Activated CD4-positive, alpha-beta T cell treated with anti-CD3 and anti-CD28 coated beads for 1 hour (primary cell): ENCODE measurements around the gene NNMT.
"Not testable (repeated sequence)": the region's sequence is repeated elsewhere in the genome, so short reads cannot be mapped to it uniquely, and the experiment has no call there.

Experiments
- DNase-seq: peaks from one replicate; pipeline ENCODE4 v3.0.0-alpha.2; 2020

NNMT gene

DNA sequence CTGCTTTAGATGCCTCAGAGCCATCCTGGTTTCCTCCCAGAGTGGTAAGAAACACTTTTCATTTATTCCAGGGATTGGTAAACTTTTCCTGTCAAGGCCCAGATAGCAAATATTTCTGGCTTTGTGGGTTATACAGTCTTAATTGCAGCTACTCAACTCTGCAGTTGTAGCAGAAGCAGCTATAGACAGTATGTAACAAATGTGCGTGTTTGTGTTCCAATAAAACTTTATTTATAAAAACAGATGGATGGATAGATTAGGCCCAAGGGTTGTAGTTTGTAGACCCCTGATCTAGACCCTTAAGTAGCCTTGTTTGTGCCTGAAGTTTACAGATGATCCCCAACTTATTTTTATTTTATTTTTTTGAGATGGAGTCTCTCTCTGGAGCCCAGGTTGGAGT lies 17.9 kb downstream of the NNMT start:
- DNase-seq: no peak

GRCh38 chr11:114315749-114316368 lies 19.7 kb downstream of the NNMT start:
- no peak for DNase-seq

DNA sequence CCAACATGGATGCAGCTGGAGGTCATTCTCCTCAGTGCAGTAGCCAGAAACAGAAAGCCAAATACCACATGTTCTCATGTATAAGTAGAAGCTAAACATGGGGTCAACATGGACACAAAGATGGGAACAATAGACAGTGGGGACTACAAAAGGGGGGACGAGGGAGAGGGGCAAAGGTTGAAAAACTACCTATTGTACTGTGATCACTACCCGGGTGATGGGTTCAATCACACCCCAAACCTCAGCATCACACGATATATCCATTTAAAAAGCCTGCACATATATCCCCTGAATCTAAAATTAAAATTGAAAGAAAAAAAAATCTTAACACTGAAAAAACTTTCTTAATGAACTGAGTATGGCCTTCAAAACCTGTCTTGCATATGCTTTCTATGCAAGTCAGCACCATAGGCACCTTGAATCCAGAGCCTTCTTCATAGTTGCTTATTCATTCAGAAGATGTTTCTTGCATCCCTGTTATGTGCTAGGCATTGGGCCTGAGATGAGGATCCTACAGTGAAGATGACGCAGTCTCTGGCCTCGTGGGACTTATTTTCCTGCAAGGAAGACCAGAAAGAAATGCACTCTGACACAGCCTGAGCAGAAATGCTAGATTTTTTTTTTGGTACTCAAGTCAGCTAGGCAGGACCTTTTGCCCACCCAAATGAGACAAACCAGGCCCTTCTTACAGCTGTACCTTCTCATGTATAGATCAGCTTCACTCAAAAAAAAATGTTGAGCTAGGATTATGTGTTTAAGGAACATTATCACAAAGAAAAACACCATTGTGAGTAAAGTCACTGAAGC lies 21.0 kb downstream of the NNMT start:
- DNase-seq: no peak

DNA sequence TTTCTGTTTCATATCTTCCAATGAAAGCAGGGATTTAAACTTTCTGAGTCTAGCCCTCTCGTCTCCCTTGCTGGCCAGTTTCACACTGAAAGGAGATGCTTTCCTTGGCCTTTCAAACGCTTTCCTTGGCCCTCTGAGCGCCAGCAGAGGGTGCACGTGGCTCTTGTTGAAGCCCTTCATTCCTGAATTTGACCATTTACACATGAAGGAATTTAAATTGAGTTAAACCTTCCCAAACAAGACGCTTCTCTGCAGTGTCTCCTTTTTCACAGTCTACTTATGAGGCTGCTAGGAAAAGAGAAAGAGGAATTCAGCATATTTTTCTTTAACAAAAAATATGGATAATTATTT lies 21.6 kb downstream of the NNMT start:
- DNase-seq: no peak

- DNase-seq: no peak
Measured at GRCh38 chr11:114318361-114318760, 22.2 kb downstream of the NNMT start.

DNA sequence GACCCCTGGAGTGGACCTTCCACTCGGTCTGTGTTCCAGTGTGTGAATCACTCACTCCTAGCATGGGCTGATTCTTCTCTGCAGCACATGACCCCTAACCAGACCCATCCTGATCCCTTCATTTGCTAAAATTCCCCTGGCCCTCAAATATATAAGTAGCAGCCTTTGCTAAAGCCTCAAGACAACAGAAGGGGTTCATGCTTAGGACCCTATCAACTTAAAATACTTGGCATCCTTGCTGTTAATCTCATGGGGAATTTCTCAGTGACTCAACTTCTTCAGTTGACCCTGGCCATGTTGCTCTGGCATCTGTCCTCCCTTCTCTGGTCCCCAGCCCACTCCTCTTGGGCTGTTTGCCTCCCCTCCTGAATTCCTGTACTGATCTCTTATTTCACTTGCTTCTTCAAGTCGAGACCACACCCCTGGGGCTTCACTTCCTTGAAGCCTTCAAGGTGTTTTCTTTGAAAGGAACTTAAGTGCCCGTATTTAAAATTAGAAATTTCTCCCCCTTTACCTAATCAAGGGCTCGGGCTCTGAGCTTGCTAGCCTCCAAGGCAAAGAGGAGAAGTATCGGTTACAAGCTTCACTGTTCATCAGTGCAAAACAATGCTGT lies 23.6 kb downstream of the NNMT start:
- DNase-seq: no peak

- no peak for DNase-seq
Measured at GRCh38 chr11:114321621-114322257, 25.5 kb downstream of the NNMT start.

DNA sequence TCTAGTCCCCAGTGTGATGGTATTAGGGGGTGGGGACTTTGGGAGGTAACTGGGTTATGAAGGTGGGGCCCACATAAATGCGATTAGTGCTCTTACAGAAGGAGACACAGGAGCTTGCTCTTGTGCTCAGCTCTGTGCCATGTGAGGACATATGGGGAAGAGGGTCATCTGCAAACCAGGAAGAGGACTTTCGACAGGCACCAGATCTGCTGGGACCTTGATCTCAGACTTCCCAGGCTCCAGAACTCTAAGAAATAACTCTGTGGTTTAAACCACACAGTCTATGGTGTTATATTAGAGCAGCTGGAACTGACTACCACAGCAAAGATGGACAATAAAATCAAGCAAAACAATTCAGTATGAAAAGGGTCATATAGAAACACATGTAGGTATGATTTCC lies 26.7 kb downstream of the NNMT start:
- no peak for DNase-seq

DNA sequence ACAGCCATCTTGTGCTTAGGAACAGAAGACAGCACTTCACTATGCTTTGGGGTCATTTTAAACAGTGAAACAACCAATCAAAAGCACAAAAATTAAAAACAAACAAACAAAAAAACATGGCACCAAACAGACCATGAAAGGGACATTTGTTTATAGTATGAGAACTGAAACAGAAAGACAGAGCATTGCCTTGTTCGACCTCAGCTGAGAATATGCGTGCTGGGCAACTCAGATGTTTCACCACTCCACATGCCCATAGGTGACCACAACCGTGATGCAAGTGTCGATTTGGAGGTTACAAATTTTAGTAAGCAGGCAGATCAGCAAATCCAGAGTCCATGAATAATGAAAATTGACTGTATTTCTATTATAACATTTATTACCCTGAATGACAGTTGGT lies 30.0 kb downstream of the NNMT start:
- no peak for DNase-seq

DNA sequence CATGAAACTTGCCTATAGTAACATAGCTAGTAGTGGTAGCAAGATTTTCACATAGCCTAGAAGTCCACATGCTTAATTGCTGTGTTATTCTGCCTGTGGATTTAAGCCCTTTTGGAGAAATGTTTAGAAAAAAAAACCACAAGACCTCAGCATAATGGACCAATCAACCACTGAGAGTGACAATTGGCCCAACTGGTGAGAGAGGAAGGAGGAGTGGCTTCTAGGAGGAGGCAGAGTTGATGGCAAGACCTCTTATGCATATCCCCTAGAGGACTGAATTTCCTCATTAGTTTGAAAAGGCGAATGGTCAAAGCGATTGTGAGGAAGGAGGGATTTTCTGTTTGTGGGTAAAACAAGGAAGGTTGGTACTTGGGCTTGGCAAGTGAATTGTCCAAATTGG lies 30.6 kb downstream of the NNMT start:
- no peak for DNase-seq

DNA sequence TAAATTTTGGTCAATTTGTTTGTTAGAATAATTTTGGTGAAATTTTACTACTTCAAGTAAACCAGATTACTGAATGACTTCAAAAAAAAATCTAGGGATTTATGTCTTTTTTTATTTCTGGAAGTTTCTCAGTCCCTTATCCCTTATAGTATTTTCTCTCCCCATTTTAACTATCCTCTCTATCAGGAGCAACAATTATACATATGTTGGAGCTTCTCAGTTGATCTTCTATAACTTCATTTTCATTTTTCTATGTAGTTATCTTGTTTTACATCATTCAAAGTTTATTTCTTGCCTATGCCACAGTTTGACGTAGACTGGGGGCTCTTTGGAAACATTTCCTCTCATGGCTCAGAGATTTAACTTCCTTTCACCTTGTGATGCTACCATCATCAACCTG lies 34.2 kb downstream of the NNMT start:
- no peak for DNase-seq

- DNase-seq: no peak
Measured at GRCh38 chr11:114340311-114341131, 44.3 kb downstream of the NNMT start.

GRCh38 chr11:114341667-114342066 lies 45.5 kb downstream of the NNMT start:
- DNase-seq: not testable (repeated sequence)

- DNase-seq: no peak
Measured at GRCh38 chr11:114342476-114342875, 46.3 kb downstream of the NNMT start.

DNA sequence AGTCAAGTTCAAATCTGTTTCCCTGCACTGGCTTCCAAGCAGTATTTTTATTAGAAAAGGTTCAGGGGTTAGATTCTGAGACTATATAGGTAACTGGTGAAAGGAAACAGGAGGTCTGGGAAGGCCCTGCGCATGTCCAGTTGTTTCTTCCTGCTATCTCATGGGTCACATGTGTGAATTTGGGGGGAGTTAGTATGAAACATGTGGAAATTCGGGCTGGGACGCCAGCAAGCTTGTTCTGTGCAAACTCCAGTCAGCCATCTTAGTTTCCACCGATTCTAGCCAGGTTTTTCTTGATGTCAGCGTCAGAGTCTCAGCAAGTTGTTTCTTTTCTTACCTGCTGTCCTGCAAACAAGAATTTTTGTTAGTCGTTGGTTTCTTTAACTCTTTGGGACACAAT lies 46.8 kb downstream of the NNMT start:
- DNase-seq: no peak

GRCh38 chr11:114343493-114343892 lies 47.3 kb downstream of the NNMT start:
- DNase-seq: no peak

DNA sequence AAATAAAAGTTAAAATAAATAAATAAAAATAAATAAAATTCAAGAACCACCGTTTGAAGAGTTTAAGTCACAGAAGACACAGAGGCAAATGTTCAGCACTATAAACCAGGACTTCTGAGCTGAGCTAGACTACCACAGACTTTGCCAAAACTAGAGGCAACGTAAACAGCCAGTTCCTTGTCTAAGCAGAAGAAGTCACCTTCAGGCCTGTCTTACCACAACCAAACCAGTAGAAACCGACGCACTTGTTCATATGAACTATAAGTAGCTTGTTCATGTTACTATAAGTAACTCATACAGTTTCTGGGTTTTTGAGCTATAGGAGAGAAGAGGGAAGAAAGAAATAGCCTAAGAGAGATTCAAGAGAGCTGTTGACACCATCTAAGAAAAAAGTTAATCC lies 48.3 kb downstream of the NNMT start:
- DNase-seq: no peak

GRCh38 chr11:114345575-114346222 lies 49.5 kb downstream of the NNMT start:
- DNase-seq: no peak

GRCh38 chr11:114346709-114347141 lies 50.5 kb downstream of the NNMT start:
- DNase-seq: no peak

GRCh38 chr11:114348200-114349191 lies 52.3 kb downstream of the NNMT start:
- DNase-seq: no peak

- no peak for DNase-seq
Measured at GRCh38 chr11:114350022-114350421, 53.8 kb downstream of the NNMT start.
